ENCODE measurements around the gene GBF1.

Gene GBF1

DNA sequence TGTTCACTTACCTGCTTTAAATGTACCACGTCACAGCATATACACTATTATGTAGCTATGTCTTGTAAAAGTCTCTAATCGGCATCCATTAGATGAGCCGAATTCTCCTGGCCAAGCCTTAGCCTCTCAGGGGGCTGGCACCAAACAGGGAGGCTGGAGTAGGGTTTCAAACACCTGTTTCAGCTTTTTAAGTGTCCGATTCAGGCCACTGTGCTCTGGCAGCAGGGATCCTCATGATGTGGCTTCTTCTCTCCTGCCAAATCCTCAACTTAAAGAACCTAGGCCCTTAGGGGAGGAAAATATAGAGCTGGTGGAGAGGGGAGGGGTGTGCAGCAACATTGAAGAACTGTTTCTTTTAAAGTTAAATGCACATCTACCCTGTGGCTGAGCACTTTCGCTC lies 81.7 kb downstream of the GBF1 start:
- DNase-seq (ENCODE audit: low spot score), result no peak
- in situ Hi-C loops (cut with MboI; ENCODE audit: low pct_unique_long_range_greater_than_20kb, low sequenced_read_pairs, unreplicated experiment), result no loop called here
- TF ChIP-seq, protein P1, sequence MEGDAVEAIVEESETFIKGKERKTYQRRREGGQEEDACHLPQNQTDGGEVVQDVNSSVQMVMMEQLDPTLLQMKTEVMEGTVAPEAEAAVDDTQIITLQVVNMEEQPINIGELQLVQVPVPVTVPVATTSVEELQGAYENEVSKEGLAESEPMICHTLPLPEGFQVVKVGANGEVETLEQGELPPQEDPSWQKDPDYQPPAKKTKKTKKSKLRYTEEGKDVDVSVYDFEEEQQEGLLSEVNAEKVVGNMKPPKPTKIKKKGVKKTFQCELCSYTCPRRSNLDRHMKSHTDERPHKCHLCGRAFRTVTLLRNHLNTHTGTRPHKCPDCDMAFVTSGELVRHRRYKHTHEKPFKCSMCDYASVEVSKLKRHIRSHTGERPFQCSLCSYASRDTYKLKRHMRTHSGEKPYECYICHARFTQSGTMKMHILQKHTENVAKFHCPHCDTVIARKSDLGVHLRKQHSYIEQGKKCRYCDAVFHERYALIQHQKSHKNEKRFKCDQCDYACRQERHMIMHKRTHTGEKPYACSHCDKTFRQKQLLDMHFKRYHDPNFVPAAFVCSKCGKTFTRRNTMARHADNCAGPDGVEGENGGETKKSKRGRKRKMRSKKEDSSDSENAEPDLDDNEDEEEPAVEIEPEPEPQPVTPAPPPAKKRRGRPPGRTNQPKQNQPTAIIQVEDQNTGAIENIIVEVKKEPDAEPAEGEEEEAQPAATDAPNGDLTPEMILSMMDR (IDR thresholded peaks at IDR 0.05; ENCODE audit: extremely low read depth, insufficient read depth, missing control alignments), result no peak

DNA sequence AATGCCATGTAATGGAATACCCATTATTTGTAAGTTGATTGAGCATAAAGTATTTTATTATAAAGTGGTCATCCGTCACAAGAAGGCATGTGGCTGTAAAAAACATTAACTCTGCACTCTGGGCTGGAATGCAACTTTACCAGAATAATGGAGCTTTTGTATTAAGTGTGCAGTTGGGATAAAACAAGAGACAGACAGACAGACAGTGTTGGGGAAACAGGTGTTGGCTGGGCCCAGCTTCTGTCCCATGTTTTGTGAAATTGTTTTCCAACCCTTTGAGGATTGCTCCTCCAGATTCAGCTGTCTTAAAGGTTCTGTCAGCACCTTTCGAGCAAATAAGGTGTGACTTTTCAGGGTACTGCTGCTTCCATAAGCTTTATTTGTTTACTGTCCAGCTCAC lies 82.3 kb downstream of the GBF1 start:
- DNase-seq (ENCODE audit: low spot score), result no peak
- in situ Hi-C loops (cut with MboI; ENCODE audit: low pct_unique_long_range_greater_than_20kb, low sequenced_read_pairs, unreplicated experiment), result no loop called here
- TF ChIP-seq, protein P1 (IDR thresholded peaks at IDR 0.05; ENCODE audit: extremely low read depth, insufficient read depth, missing control alignments), result no peak

DNA sequence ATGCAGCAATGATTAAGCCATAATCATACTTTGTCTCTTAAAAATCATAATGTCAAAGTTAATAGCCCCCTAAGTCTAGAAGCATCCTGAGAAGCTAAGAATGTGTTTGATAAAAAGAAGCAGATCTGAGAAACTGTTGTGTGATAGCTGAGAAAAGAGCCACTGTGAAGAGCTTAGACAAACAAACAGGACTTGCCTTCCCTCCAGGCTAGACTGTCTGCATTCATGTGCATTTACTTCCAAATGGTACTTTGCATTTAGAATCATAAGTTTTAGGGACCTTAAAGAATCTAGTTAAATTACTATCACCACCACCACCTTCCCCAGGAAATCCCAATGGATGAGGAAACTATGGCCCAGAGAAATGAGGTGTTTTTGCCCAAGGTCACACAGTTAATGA lies 87.4 kb downstream of the GBF1 start:
- TF ChIP-seq, protein P1 (IDR thresholded peaks at IDR 0.05; ENCODE audit: extremely low read depth, insufficient read depth, missing control alignments), result no peak
- in situ Hi-C loops (cut with MboI; ENCODE audit: low pct_unique_long_range_greater_than_20kb, low sequenced_read_pairs, unreplicated experiment), result no loop called here
- DNase-seq (ENCODE audit: low spot score), result no peak

DNA sequence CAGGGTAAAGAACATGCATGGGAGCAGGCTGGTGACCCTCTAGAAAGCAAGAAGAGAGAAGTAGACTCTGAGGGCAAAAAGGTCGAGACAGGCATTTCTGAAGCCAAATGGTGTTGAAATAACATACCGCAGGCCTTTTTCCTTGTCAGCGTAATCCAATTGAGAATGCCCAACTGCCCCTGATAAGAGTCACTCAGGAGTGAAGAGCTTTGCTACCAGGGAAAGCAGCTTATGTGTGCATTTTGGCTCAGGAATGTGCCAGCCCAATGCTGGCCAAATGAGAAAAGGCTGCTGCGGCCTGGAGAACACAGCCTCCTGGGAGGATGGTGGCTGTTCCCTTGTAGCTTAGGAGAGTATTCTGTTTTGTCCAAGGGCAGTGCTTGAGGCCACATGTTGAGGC lies 88.8 kb downstream of the GBF1 start:
- TF ChIP-seq, protein P1 (IDR thresholded peaks at IDR 0.05; ENCODE audit: extremely low read depth, insufficient read depth, missing control alignments), result no peak
- DNase-seq (ENCODE audit: low spot score), result no peak
- in situ Hi-C loops (cut with MboI; ENCODE audit: low pct_unique_long_range_greater_than_20kb, low sequenced_read_pairs, unreplicated experiment), result no loop called here

DNA sequence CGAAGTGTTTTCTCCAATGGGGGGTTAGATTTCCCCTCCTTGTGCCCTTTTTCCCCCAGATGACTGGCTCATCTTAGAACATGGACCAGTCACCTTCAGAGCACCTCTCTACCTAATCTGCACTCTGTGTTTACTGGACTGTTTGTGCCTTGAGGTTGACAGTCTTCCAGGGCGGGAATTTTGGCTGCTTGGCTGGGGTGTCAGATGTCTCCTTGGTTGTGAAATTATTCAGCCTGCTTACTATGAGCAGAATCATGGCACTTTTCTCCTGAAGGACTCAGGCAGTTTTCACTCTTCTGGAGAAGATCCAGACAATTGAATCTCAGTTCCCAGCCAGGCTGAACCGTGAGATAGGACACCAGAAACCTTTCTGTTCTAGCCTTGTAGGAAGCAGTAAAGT lies 89.9 kb downstream of the GBF1 start:
- DNase-seq (ENCODE audit: low spot score), result no peak
- in situ Hi-C loops (cut with MboI; ENCODE audit: low pct_unique_long_range_greater_than_20kb, low sequenced_read_pairs, unreplicated experiment), result no loop called here
- TF ChIP-seq, protein P1 (IDR thresholded peaks at IDR 0.05; ENCODE audit: extremely low read depth, insufficient read depth, missing control alignments), result no peak

DNA sequence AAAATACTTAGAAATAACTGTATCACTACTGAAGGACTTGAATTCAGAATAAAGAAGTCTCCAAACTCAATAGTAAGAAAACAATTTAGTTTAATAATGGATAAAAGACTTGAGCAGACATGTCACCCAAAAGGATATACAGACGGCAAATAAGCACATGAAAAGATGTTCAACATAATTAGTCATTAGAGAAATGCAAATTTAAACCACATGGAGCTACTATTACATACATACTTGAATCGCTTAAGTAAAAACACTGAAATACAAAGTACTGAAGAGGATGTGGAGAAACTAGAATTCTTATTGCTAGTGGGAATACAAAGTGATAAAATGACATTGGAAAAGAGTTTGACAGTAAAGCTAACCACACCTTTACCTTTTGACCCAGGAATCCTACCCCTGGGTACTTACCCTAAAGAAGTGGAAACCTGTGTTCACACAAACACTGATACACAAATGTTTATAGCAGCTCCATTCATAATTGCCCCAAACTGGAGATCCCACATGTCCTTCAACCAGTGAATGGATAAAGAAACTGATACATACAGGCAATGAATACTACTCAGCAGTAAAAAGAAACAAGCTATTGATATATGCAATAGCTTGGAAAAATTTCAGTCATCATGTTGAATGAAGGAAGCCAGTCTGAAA lies 95.8 kb downstream of the GBF1 start:
- no peak for DNase-seq (ENCODE audit: low spot score)
- in situ Hi-C loops (cut with MboI; ENCODE audit: low pct_unique_long_range_greater_than_20kb, low sequenced_read_pairs, unreplicated experiment), result no loop called here
- TF ChIP-seq, protein P1 (IDR thresholded peaks at IDR 0.05; ENCODE audit: extremely low read depth, insufficient read depth, missing control alignments), result no peak

Data from GM13977 (cell line).